OCI-LY1 (cell line): ENCODE measurements around the gene BTRC.
A peak's percentile ranks its signal among the peaks of the same experiment; 100 is the strongest.

Source experiments
- H2AFZ ChIP-seq: fragments of 200-600 bp; sonication (generic), shearing (Covaris generic); 2 replicates; pipeline ENCODE4 v1.6.0; 2014; ENCODE audit warnings: antibody characterized with exemption, mild to moderate bottlenecking, low read length
- H3F3A ChIP-seq: fragments of 200-600 bp; sonication (generic), shearing (Covaris generic); 2 replicates; pipeline ENCODE4 v1.6.0; 2014; ENCODE audit warnings: mild to moderate bottlenecking, antibody characterized with exemption, low read length, moderate library complexity; ENCODE audit not compliant: insufficient read depth
- H3K27ac ChIP-seq: fragments of 200-600 bp; sonication (generic); 2 replicates; pipeline ENCODE4 v1.5.1; 2014; ENCODE audit warnings: low read length, mixed run types, mild to moderate bottlenecking, low read depth; ENCODE audit not compliant: poor library complexity, severe bottlenecking
- H3K27me3 ChIP-seq: fragments of 200-600 bp; sonication (generic); 2 replicates; pipeline ENCODE4 v1.6.0; 2014; ENCODE audit warnings: antibody characterized with exemption, mild to moderate bottlenecking, low read length, moderate library complexity; ENCODE audit not compliant: insufficient read depth
- H3K36me3 ChIP-seq: fragments of 200-600 bp; sonication (generic); 2 replicates; pipeline ENCODE4 v1.6.1; 2014; ENCODE audit warnings: mild to moderate bottlenecking, antibody characterized with exemption, low read length, moderate library complexity, mixed read lengths; ENCODE audit not compliant: insufficient read depth
- H3K4me1 ChIP-seq: fragments of 200-600 bp; sonication (generic); 2 replicates; pipeline ENCODE4 v1.5.1; 2014; ENCODE audit warnings: mild to moderate bottlenecking, low read length, moderate library complexity; ENCODE audit not compliant: insufficient read depth, severe bottlenecking
- H3K4me2 ChIP-seq: fragments of 200-600 bp; sonication (generic), shearing (Covaris generic); 2 replicates; pipeline ENCODE4 v1.6.1; 2014; ENCODE audit warnings: low read length
- H3K4me3 ChIP-seq: fragments of 200-600 bp; sonication (generic); 2 replicates; pipeline ENCODE4 v1.5.1; 2014; ENCODE audit warnings: low read length, low read depth, mild to moderate bottlenecking, mixed read lengths; ENCODE audit not compliant: poor library complexity, severe bottlenecking
- H3K79me2 ChIP-seq: fragments of 200-600 bp; shearing (Covaris generic); 2 replicates; pipeline ENCODE4 v1.6.1; 2016; ENCODE audit warnings: mixed run types, low read length, mixed read lengths; ENCODE audit not compliant: insufficient read depth
- H3K9ac ChIP-seq: fragments of 200-600 bp; sonication (generic), shearing (Covaris generic); 2 replicates; pipeline ENCODE4 v1.6.1; 2014; ENCODE audit warnings: mild to moderate bottlenecking, low read length, mixed read lengths
- H3K9me2 ChIP-seq: fragments of 200-600 bp; sonication (generic), shearing (Covaris generic); 2 replicates; pipeline ENCODE4 v1.6.1; 2014; ENCODE audit warnings: low read depth, mild to moderate bottlenecking, low read length, mixed read lengths
- H3K9me3 ChIP-seq: fragments of 200-600 bp; shearing (Covaris generic); 2 replicates; pipeline ENCODE4 v1.6.1; 2014; ENCODE audit warnings: low read length, mixed read lengths
- H4K20me1 ChIP-seq: fragments of 200-600 bp; sonication (generic), shearing (Covaris generic); 2 replicates; pipeline ENCODE4 v1.6.0; 2016; ENCODE audit warnings: mild to moderate bottlenecking, low read length; ENCODE audit not compliant: insufficient read depth
- EZH2 ChIP-seq: fragments of 200-600 bp; sonication (generic), shearing (Covaris generic); IDR thresholded peaks from 2 replicates; pipeline ENCODE4 v1.8.0; 2017; ENCODE audit warnings: borderline replicate concordance, mixed run types, mild to moderate bottlenecking, antibody characterized with exemption, low read length, moderate library complexity, mixed read lengths
- TF ChIP-seq, protein P1 (sequence below): fragments of 200-600 bp; sonication (generic), shearing (Covaris generic); IDR thresholded peaks from 2 replicates; pipeline ENCODE4 v1.5.1; 2017; ENCODE audit warnings: mild to moderate bottlenecking, antibody characterized with exemption, low read length, moderate library complexity, mixed read lengths

Gene BTRC

DNA sequence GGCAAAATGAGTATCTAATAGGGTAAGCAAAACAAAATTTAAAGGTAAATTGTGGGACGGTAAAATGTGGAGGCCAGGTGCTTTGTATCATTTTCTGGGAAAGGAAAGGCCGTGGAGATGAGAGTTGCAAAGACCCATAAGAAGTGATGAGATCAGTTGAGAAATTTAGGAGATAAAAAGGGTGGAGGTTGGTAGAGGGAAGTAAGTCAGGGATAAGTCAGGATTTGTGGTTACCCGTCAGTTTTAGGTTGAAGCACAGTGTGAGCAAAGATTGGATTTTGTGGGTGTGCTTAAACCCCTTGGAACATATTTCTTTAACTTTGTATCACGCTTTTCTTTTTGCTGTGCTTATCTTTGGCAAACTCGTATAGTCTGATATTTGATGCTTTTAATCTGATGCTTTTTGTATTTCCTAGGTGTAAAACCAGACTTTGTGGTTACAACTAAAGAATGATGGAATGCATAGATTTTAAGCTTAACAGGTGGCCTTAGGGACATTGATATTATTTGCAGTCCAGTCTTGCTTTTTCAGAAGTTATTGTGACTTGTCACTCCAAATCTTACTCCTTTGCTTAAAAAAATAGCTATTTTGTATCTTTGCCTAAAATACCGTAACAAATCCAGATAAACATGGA lies 1.2 kb downstream of the BTRC start:
- Histone ChIP-seq H3K79me2 (no peaks in the 10 kb centered on the region), H3K36me3 (no peaks in the 10 kb centered on the region), H3K27me3 (no peaks in the 10 kb centered on the region), H3K9me2 (no peaks in the 10 kb centered on the region), H3K27ac (no peak overlapping the region), H3K4me1 (peaks cover 13% of the 10 kb centered on the region), H3K9me3 (no peaks in the 10 kb centered on the region), H3K9ac (peak overlapping the region; percentile 86), H3F3A (no peaks in the 10 kb centered on the region), H2AFZ (no peak overlapping the region), H4K20me1 (no peaks in the 10 kb centered on the region), H3K4me3 (peak overlapping the region; percentile 97), H3K4me2 (peak overlapping the region; percentile 84)
- TF ChIP-seq, protein P1, sequence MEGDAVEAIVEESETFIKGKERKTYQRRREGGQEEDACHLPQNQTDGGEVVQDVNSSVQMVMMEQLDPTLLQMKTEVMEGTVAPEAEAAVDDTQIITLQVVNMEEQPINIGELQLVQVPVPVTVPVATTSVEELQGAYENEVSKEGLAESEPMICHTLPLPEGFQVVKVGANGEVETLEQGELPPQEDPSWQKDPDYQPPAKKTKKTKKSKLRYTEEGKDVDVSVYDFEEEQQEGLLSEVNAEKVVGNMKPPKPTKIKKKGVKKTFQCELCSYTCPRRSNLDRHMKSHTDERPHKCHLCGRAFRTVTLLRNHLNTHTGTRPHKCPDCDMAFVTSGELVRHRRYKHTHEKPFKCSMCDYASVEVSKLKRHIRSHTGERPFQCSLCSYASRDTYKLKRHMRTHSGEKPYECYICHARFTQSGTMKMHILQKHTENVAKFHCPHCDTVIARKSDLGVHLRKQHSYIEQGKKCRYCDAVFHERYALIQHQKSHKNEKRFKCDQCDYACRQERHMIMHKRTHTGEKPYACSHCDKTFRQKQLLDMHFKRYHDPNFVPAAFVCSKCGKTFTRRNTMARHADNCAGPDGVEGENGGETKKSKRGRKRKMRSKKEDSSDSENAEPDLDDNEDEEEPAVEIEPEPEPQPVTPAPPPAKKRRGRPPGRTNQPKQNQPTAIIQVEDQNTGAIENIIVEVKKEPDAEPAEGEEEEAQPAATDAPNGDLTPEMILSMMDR: no peak
- no peak for TF ChIP-seq EZH2

DNA sequence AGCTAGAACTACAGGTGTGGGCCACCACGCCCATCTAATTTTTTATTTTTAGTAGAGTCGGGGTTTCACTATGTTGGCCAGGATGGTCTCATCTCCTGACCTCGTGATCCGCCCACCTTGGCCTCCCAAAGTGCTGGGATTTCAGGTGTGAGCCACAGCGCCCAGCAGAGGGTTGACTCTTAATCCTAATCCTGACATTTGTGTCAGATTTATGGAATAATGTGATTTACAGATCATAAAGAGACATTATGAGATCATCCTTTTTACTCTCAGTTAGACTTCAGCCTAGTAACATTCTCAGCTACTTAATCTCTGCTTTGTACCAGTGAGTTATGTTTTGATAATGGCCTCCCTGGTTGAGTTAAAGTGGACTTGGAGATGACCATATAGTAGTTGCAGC lies 2.2 kb downstream of the BTRC start:
- Histone ChIP-seq H4K20me1 (no peaks in the 10 kb centered on the region), H2AFZ (no peak overlapping the region), H3K4me2 (no peak overlapping the region), H3K36me3 (no peaks in the 10 kb centered on the region), H3K9me2 (no peaks in the 10 kb centered on the region), H3K9ac (no peak overlapping the region), H3K27me3 (no peaks in the 10 kb centered on the region), H3K4me1 (peaks cover 13% of the 10 kb centered on the region), H3K9me3 (no peaks in the 10 kb centered on the region), H3K4me3 (no peak overlapping the region), H3F3A (no peaks in the 10 kb centered on the region), H3K27ac (no peak overlapping the region), H3K79me2 (no peaks in the 10 kb centered on the region)
- no peak for TF ChIP-seq EZH2
- TF ChIP-seq, protein P1: no peak

DNA sequence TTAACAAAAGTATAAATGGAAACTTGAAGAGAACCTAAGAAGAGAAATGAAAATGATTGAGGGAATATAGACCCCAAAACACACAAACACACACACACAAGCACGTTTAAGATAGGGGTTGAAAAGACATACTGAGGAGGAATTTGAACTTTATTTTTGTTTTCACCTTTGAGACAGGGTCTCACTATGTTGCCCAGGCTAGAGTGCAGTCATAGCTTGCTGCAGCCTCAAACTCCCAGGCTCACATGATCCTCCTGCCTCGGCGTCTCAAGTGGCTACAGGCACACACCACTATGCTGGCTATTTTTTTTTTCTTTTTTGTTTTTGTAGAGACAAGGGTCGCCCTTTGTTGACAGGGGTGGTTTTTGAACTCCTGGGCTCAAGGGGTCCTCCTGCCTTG lies 4.0 kb downstream of the BTRC start:
- TF ChIP-seq, protein P1: no peak
- TF ChIP-seq EZH2: no peak
- Histone ChIP-seq H3K4me2 (no peak overlapping the region), H3K79me2 (no peaks in the 10 kb centered on the region)

More for the DNA sequence above, 4.0 kb downstream of the BTRC start:
- Histone ChIP-seq H3K9me3 (no peaks in the 10 kb centered on the region), H3K4me1 (peaks cover 13% of the 10 kb centered on the region), H3K4me3 (no peak overlapping the region), H4K20me1 (no peaks in the 10 kb centered on the region), H3K9ac (no peak overlapping the region), H2AFZ (no peak overlapping the region), H3F3A (no peaks in the 10 kb centered on the region), H3K36me3 (no peaks in the 10 kb centered on the region), H3K9me2 (no peaks in the 10 kb centered on the region), H3K27ac (no peak overlapping the region), H3K27me3 (no peaks in the 10 kb centered on the region)
